NCI-H1105 treated with DMSO at 0.1 percent for 48 hours (cell line): ENCODE data around the gene PIGT.

Source experiments
- DNase-seq: peaks from one replicate; lab custom pipeline; 2025; lab: John Stamatoyannopoulos, UW

PIGT gene

DNA sequence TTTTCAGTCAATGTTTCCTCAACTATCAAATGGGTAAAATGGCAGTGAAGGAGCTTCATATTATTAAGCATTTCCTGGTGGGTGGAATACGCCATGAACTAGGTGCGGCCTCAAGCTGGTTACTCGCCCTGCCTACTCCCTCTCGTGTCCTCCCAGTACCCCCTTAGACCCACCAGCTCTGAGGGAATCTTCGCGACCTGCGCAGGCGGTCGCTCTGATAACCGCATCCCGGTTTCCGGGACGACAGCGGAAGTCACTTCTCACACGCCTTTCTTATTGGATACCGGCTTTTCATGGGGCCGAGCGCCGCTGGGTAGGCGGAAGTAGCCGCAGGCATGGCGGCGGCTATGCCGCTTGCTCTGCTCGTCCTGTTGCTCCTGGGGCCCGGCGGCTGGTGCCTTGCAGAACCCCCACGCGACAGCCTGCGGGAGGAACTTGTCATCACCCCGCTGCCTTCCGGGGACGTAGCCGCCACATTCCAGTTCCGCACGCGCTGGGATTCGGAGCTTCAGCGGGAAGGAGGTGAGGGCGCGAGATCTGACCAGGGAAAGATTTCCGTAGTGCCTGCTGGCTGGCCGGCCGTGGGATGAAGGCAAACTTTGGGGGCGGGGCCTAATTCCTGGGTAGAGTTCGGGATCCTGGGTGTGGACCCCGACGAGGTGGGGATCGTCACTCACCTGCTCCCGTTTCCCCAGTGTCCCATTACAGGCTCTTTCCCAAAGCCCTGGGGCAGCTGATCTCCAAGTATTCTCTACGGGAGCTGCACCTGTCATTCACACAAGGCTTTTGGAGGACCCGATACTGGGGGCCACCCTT is at the start of gene PIGT:
Gene PIGT (plus strand): TSS at position 320 of the 816 bp plus-strand sequence. CDS start 16 bp downstream, at position 336.
- peak; percentile 91 for DNase-seq

DNA sequence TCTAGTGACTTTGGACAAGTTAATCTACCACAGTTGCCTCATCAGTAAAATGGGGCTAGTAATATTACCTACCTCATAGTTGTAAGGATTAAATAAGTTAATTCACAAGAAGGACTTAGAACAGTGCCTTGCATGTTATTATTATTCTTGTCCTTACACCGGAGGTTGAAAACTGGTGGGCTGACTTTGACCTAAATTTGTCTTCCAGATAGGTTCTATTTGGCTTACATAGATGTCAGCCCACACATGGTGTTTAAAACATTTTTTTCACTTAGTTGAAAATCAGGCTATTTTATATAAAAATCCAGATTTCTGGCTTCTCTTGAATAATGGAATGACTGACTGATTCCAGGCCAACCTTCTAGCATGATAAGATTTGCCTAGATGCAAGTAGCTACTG is 49.7 kb upstream of the PIGT start:
- no peak for DNase-seq

DNA sequence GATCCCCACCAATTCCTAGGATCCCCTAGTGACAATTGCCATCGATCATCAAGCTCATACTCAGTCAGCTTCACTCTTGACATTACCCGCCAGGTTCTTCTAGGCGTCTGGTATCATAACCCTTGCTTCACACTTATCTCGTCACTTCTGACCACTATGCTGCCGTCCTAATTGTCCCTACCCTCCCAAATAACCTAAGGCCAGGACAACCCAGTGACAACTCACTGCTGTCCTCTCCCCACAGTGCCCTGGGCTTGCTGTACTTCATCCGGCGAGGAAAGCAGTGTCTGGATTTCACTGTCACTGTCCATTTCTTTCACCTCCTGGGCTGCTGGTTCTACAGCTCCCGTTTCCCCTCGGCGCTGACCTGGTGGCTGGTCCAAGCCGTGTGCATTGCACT is 49.3 kb upstream of the PIGT start:
- no peak for DNase-seq

DNA sequence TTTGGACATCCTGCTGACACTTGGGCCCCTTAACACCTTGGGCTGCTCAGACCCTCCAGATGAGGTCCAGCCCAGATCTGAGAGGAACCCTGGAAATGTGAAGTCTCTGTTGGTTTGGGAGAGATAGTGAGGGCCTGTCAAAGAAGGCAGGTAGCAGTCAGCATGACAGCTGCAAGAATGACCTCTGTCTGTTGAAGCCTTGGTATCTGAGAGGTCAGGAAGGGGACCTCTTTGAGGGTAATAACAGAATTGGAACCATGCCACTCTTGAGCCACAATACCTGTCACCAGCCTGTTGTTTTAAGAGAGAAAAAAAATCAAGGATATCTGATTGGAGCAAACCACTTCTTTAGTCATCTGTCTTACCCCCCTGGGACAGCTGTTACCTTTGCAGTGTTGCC is 48.8 kb upstream of the PIGT start:
- DNase-seq, result no peak

DNA sequence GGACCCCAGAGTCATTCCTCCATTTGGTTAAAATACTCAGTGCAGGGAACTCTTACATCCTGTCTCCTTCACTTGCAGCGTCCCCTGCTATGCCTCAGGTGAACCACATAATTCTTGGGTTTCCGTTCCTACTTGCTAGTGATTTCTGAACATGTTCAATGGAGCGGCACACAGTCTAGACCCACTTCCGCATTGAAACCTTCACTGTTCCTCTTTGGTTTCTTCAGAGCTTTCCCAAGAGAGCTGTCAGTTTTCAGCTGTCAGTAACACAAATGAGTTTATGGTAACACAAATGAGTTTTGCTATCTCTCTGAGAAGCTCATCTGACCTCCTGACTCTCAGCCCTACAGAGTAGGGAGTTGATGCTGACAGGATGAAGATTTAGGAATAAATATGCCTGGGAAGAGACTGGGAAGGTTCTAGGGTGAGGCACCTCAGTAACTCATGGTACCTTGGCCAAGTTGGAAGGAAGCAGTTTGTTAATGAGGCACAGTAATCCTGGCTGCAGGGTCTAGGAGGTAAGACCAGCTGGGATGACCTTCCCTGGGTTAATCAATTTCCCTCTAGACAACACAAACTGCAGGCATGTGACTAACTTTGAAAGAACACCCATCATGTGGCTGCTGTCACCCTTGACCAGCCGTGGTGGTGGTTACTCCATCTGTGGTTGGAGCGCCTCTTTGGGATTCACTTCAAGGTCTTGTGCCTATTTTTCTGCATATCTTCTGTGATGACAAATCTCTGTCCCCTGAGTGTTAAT is 47.5 kb upstream of the PIGT start:
- DNase-seq, result no peak

DNA sequence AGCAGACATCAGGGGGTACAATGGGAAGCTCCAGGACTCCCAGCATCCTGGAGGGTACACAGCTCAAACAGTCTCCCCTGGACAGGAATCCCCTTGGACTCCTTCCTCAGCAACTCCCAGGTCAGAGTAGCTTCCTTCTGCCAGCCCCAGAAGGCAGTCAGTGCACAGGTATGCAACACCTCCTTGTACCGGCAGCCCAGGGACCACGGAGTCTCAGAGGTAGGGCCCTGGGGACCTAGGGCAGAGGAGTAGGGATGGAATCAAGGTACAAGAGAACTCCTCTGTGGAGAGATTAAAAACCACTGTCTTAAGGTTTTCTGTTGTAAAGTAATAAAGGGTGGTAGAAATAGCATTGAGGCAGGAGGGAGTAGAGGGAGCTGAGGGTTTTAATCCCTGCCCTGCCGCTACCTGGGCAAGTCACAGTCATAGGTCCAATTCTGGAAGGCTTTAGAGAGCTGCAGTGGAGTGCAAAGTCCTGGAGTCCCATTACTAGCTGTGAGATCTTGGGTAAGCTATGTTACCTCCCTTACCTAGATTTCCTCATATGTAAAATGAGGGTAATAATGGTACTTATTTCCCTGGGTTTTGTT is 45.3 kb upstream of the PIGT start:
- DNase-seq, result no peak

DNA sequence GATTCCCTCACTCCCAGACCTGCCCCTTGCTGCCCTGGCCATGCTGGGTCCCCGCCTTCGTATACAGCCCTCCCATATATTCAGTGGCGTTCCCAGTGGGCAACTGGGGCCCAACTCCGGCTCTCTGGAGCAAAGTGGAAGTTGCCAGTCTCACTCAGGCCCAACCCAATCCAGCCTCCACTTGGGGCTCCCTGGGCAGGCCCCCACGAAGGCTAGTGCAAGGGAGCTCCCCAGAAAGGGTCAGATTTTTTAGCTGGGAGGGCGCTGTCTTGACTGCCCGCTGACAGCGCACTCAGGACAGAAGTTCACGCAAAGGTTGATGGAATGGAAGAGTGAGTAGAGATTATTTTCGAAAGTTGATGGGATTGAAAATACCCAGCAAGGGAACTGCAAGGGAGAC is 43.7 kb upstream of the PIGT start:
- DNase-seq, result no peak

DNA sequence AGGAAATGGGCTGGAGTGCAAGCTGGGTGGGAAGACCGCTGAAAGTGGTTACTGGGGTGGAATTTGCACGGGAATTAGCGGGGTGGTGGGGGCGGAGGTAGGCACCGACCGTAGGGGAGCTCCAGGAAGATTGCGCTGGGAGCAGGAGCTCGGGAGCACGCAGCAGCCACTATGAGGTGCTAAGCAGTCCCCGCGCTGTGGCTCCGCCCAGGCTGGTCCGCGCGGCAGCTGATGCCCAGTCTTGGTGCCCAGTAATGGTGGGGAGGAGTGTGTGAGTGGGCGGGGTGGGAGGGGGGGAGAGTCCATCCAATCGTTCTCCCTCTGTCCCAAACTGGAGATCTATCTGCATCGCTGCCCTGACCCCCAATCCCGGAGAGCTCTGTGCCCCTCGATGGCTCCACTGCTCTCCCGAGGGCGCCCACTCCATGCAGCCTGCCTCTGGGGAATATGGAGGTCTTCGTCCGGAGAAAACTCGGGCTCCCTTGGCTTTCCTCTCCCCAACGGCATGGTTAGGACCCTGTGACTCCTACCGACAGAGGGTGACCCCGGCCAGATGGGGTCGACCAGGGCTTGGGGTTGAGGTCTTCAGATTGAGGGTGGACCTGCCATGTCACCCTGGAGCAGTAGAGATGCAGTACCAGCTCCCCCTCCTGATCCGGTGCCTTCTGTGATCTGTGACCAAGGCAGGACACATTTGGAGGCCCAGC is 43.1 kb upstream of the PIGT start:
- DNase-seq, result peak; percentile 71

DNA sequence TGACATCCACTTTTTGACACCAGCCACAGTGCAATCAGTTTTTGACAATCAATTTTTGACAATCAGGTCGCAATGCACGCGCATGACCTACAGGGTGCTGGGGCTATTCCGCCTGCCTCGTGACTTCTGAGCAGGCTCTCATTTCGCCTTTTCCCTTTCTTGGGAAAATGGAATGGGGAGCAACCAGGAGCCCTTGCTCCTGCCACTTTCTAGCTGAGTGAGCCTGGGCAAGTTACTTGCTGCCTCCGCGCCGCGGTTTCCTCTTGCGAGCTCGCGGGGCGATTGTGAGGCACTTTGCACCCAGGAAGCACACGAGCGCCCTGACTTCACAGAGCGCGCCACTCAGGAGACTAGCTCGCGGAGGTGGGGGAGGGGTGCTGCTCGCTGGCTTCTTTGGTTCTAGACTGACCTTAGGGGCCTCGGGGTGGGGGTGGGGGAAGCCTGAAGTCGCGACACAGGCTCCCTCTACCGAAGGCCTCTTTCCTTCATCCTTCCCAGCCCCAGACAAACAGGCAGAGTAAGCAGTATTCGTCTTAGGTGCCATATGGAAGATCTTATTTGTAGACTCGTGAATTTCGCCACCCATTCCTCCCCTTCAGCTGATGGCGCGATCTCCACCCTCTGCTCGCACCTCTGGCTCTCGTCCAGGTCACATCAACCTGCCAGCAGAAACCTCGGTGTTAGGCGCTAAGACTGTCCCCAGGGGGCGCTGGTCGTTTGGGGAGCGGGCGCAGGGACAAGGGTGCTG is 42.4 kb upstream of the PIGT start:
- DNase-seq, result peak; percentile 91

DNA sequence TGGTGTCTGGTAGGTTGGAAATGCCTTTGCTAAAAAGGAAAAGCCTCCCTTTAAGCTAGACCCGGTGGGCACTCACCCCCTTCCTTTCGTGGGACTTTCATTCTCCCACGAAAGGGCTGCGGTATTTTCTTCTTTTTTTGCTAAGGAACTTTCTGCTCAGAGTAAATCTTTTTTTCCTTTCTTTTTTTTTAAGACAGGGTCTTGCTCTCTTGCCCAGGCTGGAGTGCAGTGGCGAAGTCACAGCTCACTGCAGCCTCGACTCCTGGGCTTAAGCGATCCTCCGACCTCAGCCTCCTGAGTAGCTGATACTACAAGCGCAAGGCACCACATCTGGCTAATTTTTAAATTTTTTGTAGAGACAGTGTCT is 41.9 kb upstream of the PIGT start:
- DNase-seq, result no peak

DNA sequence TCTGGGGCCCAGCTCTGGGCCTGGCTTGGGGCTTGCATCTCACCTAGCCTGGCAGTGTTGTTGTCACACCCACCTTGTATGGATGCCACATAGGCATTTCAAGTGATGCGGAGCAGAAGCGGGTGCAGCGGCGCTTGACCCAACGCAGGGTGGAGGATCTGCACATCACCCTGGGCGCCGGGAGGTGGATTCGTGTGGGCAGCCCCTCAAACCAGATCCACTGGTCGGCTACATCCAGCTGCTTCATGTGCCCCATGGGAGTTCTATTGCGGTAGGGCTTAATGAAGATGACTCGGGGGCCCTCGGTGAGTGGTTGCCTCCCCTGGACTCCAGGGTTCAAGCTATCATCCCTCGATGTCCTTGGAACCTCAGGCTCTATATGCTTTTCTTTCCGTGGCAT is 41.0 kb upstream of the PIGT start:
- DNase-seq, result no peak

DNA sequence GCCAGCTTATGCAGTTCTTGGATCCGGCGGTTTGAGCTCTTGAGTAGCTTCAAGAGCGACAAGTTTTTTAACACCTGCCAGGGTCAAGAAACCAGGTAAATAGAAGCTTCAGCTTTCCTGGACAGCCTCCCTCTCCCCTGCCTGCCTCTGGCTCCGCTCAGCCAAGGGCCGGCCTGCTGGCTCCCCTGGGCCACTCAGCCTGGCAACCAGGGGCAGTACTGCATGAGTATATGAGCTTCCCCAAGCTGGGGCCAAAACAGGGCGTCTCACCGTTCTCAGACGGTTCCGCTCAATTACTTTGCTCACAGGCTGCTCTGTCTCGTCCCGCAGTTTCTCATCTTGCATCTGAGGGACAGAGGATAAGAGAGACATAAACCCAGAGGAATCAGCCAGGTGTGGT is 38.7 kb upstream of the PIGT start:
- DNase-seq, result no peak

DNA sequence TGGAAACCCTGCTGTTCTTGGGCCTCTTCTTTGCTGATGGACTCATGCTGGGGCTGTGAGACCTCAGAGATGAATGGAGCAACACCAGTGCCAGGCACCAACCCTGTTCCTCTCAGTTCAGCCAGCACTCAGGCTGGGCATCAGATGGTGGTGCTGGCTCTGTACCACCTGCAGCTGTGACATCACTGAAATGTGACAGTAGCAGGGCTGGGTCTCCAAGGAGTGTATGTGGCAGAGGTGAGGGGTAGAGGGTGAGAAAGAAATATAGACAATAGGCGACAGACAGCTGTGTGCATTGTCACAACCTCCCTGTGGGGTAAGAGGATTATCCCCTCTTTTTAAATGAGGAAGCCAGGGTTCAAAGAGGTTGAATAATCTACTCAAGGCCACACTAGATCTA is 37.8 kb upstream of the PIGT start, which contains the start of gene TP53TG5:
Gene TP53TG5 (minus strand): TSS at position 135 of the 400 bp plus-strand sequence. CDS start 89 bp downstream, at position 46.
- no peak for DNase-seq

DNA sequence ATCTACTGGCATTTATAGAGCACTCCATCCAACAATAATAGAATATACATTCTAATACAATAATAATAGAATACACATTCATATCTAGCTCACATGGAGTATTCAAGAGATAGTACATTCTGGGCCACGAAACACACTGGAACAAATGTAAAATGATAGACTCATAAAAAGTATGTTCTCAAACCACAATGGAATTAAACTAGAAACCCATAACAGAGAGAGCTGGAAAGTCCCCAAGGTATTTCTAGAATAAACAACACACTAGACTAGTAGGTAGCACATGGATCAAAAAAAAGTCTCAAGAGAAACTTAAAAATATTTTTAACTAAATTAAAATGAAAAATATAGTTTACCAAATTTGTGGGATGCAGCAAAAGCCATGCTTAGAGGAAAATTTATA is 28.7 kb upstream of the PIGT start:
- DNase-seq, result no peak

DNA sequence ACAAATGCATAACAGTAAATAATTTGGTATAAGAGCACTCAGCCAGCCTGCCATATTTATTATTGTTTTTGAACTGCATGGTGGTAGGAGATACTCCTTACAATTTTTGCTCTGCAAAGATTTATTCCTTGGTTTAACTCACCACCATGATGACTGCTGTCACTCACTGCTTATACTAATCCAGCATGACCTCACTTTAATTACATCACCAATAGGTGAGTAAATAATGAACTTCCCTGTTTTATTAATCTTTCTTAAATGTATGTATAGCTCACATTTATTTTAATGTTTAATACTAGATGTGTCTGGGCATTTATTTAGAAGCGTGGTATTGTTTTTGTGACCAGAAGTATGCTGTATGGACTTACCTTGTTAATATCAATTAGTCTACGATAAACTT is 25.0 kb upstream of the PIGT start:
- no peak for DNase-seq

DNA sequence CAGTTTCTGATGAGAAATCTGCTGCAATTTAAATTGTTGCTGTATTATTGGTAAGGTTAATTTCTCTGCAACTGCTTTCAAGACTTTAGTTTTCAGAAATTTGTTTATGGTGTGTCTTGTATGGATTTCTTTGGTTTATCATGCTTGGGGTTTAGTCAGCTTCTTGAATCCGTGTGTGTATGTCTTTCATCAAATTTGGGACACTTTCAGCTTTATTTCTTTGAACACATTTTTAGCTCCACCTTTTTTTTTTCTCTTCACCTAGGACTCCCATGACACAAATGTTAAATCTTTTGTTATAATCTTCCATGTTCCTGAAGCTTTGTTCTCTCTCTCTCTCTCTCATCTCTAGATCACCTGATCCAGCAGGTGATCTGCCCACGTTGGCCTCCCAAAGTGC is 24.4 kb upstream of the PIGT start:
- no peak for DNase-seq

DNA sequence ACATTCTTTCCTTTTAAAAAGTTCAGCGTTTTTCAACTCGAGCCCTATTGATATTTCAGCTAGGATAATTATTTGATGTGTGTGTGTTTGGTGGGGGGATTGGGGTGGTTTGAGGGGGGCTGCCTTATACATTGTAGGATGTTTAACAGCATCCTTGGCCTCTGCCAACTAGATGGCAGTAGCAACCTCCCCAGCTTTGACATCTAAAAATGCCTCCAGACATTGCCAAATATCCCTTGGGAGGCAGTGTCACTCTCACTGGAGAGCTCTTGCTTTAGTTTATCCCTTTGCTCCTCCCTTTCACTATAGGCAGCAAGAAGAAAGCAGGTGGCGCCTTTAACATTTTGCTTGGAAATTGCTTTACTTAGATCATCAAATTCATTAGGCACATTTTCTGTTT is 23.2 kb upstream of the PIGT start:
- DNase-seq, result no peak

DNA sequence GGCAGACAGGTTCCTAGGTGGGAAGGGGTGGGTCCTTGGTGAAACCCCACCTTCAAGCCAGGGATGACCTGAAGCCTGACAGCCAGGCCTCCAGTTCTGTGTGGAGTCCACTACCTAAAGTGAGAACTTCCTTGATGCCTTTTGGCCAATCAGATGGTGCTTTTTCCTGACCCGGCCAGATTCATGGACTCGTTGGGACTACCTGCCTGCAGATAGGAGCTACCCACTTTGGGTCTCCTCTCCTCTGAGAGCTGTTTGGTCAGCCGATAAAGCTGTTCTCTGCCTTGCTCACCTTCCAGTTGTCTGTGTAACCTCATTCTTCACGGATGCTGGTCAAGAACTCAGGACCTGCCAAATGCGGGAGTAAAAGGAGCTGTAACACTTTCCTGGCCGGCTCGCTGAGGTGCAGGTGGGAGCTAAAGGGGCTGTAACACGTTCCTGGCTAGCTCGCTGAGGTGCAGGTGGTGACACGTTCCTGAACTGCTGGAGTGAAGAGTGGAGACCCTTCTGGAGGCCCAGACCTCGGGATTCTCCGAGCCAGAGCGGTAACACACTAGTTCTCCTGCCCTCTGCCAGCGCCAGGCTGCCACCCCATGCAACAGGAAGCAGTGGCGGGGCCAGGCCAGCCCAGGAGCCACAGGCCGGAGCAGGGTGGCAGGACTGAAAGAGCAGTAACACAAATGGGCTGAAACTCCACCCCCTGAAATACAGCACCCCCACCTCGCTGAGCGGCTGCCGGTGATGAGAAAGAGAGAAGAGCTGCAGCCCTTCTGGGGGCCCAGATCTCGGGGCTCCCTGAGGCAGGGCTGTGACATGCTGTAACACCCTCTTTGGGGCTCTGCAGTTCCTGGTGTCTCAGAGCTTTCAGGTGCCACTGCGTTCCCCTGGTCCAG is 21.5 kb upstream of the PIGT start:
- no peak for DNase-seq

DNA sequence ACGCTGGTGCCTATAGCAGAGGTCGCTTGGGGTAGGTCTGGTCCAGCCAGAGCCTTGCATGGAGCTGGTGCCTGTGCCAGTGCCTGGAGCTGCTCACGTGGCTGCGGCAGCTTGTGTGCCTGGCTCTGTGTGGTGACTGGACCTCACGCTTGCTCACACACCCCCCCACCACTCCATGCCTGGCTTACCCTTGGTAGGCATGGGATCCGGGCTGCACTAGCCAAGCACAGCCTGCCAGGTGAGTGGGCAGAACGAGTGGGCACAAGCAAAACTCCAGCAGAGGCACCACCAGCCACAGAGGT is 20.9 kb upstream of the PIGT start:
- no peak for DNase-seq

DNA sequence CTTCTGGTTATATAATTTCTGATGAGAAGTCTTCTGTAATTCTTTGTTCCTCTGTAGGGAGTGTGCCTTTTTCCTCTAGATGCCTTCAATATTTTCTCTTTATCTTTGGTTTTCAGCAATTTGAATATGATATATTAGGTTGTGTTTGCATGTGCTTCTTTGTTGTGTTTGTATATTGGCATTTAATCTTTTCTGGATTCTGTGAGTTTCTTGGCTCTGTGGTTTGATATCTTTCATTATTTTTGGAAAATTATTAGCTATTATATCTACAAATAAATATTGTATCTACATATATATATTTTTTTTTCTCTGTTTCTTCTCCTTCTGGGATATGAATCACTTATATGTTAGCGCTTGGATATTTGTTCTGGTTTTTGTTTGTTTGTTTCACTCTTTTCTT is 16.9 kb upstream of the PIGT start:
- no peak for DNase-seq
